Liver (tissue), 3 donors: Measurements from ENCODE around the gene ALDH1A1.

Experiments used
- FOXA1 ChIP-seq: IDR thresholded peaks from 2 replicates; pipeline ENCODE4 v1.6.1; 2016; ENCODE audit warnings: antibody characterized with exemption
- GABPA ChIP-seq, 2 donors: IDR thresholded peaks in 1 of 2; conservative IDR thresholded peaks in 1 of 2; 2 replicates each; pipeline ENCODE4 v1.6.1; 2016; ENCODE audit warnings: antibody characterized with exemption in 2 of 2, mild to moderate bottlenecking in 1 of 2, moderate library complexity in 1 of 2
- HNF4G ChIP-seq: IDR thresholded peaks from 2 replicates; pipeline ENCODE4 v1.6.1; 2016; ENCODE audit warnings: antibody characterized with exemption
- RAD21 ChIP-seq, 2 donors: IDR thresholded peaks; 2 replicates each; pipeline ENCODE4 v1.6.1; 2016; ENCODE audit warnings: antibody characterized with exemption in 2 of 2, mild to moderate bottlenecking in 2 of 2
- RXRA ChIP-seq, 2 donors: IDR thresholded peaks; 2 replicates each; pipeline ENCODE4 v1.6.1; 2017 to 2018; ENCODE audit warnings: antibody characterized with exemption in 2 of 2, mild to moderate bottlenecking in 1 of 2
- SP1 ChIP-seq: IDR thresholded peaks from 2 replicates; pipeline ENCODE4 v1.6.1; 2018; ENCODE audit warnings: antibody characterized with exemption, mild to moderate bottlenecking
- TAF1 ChIP-seq: conservative IDR thresholded peaks from 2 replicates; pipeline ENCODE4 v1.6.1; 2016; ENCODE audit warnings: antibody characterized with exemption, mild to moderate bottlenecking
- YY1 ChIP-seq: IDR thresholded peaks from 2 replicates; pipeline ENCODE4 v1.6.1; 2016; ENCODE audit warnings: antibody characterized with exemption, mild to moderate bottlenecking
- TF ChIP-seq, protein P1 (sequence below): IDR thresholded peaks from 2 replicates; pipeline ENCODE4 v1.6.1; 2016; ENCODE audit warnings: antibody characterized with exemption, mild to moderate bottlenecking
- TF ChIP-seq, protein P2 (sequence below): fragments of 150-350 bp; IDR thresholded peaks from 2 replicates; pipeline ENCODE4 v1.5.1; 2017; ENCODE audit warnings: improper control_type of control experiment, low read depth, low read length; ENCODE audit not compliant: missing input control
- TF ChIP-seq, protein P3 (sequence below): IDR thresholded peaks from 2 replicates; pipeline ENCODE4 v1.6.1; 2016; ENCODE audit warnings: antibody characterized with exemption
- TF ChIP-seq, protein P4 (sequence below): IDR thresholded peaks from 2 replicates; pipeline ENCODE4 v1.6.1; 2016; ENCODE audit warnings: antibody characterized with exemption
- donor health status: healthy.
- donor health status: healthy.

DNA sequence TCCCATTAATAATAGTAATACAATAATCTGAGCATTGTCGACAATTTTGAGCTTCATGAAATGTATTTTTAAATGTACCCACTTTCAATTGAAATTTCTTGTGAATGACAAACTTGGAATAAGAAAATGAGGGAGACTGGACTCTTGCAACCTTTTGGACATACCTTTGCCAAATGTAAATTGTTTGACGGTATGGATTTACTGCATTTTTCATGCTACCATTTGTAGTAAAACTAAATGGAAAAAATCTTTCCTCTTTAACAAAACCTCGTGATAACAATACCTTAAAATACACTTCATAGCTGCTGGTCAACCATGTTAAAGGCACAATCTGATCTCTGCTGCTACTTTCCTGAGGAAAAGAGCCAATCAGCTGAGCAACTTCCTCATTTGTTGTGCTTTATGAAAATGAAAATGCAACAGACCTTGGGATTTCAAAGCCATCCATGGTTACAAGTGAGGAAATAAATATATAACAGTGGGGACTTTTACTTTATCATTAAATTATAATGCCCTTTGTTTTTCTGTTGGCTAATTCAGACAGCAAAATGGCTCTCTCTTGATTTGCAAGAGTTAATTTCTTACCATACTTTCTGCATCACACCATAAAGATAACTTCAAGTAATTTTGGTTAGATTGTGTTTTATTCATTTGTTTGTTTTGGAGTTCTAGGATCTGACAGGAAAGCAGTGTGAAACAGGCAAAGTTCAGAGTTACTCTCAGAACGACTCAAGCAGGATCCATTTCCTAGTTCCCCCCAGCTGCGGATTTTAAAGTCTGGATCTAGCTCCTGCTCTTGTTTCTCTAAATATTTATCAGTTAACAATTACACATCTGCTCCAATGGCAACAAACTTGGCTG, 1.1 kb downstream of the ALDH1A1 start:
- TF ChIP-seq, protein P1, sequence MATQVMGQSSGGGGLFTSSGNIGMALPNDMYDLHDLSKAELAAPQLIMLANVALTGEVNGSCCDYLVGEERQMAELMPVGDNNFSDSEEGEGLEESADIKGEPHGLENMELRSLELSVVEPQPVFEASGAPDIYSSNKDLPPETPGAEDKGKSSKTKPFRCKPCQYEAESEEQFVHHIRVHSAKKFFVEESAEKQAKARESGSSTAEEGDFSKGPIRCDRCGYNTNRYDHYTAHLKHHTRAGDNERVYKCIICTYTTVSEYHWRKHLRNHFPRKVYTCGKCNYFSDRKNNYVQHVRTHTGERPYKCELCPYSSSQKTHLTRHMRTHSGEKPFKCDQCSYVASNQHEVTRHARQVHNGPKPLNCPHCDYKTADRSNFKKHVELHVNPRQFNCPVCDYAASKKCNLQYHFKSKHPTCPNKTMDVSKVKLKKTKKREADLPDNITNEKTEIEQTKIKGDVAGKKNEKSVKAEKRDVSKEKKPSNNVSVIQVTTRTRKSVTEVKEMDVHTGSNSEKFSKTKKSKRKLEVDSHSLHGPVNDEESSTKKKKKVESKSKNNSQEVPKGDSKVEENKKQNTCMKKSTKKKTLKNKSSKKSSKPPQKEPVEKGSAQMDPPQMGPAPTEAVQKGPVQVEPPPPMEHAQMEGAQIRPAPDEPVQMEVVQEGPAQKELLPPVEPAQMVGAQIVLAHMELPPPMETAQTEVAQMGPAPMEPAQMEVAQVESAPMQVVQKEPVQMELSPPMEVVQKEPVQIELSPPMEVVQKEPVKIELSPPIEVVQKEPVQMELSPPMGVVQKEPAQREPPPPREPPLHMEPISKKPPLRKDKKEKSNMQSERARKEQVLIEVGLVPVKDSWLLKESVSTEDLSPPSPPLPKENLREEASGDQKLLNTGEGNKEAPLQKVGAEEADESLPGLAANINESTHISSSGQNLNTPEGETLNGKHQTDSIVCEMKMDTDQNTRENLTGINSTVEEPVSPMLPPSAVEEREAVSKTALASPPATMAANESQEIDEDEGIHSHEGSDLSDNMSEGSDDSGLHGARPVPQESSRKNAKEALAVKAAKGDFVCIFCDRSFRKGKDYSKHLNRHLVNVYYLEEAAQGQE, result no peak
- TF ChIP-seq, protein P2, sequence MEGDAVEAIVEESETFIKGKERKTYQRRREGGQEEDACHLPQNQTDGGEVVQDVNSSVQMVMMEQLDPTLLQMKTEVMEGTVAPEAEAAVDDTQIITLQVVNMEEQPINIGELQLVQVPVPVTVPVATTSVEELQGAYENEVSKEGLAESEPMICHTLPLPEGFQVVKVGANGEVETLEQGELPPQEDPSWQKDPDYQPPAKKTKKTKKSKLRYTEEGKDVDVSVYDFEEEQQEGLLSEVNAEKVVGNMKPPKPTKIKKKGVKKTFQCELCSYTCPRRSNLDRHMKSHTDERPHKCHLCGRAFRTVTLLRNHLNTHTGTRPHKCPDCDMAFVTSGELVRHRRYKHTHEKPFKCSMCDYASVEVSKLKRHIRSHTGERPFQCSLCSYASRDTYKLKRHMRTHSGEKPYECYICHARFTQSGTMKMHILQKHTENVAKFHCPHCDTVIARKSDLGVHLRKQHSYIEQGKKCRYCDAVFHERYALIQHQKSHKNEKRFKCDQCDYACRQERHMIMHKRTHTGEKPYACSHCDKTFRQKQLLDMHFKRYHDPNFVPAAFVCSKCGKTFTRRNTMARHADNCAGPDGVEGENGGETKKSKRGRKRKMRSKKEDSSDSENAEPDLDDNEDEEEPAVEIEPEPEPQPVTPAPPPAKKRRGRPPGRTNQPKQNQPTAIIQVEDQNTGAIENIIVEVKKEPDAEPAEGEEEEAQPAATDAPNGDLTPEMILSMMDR, result no peak
- TF ChIP-seq RAD21 (IDR thresholded peaks at IDR 0.05), result no peak
- TF ChIP-seq SP1, result no peak
- TF ChIP-seq RXRA (IDR thresholded peaks at IDR 0.05), result no peak
- no peak for TF ChIP-seq TAF1
- TF ChIP-seq, protein P3, sequence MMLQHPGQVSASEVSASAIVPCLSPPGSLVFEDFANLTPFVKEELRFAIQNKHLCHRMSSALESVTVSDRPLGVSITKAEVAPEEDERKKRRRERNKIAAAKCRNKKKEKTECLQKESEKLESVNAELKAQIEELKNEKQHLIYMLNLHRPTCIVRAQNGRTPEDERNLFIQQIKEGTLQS, result no peak
- TF ChIP-seq YY1, result no peak
- TF ChIP-seq, protein P4, sequence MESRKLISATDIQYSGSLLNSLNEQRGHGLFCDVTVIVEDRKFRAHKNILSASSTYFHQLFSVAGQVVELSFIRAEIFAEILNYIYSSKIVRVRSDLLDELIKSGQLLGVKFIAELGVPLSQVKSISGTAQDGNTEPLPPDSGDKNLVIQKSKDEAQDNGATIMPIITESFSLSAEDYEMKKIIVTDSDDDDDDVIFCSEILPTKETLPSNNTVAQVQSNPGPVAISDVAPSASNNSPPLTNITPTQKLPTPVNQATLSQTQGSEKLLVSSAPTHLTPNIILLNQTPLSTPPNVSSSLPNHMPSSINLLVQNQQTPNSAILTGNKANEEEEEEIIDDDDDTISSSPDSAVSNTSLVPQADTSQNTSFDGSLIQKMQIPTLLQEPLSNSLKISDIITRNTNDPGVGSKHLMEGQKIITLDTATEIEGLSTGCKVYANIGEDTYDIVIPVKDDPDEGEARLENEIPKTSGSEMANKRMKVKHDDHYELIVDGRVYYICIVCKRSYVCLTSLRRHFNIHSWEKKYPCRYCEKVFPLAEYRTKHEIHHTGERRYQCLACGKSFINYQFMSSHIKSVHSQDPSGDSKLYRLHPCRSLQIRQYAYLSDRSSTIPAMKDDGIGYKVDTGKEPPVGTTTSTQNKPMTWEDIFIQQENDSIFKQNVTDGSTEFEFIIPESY, result no peak
- TF ChIP-seq FOXA1, result no peak
- TF ChIP-seq GABPA (IDR thresholded peaks at IDR 0.05 in 1 of 2, conservative IDR thresholded peaks at IDR 0.05 in 1 of 2), result no peak
- TF ChIP-seq HNF4G, result no peak
